ENCODE results near the gene SLC6A1. TPM values are rescaled to one million over a fixed set of nuclear protein-coding genes. Genes with fewer than 3 reads are reported as not detected.
A peak's percentile ranks its signal among the peaks of the same experiment; 100 is the strongest.

Gene SLC6A1
- total RNA-seq, 6 experiments from 2014 or later: 14.5 to 70.1 (median 37.3) TPM

- ATAC-seq: peak in 1 of 4 donors; percentile 8
- Histone ChIP-seq H3K9me3 (no peaks in the 10 kb centered on the region), H3K27me3 (no peaks in the 10 kb centered on the region), H3K4me3 (no peak overlapping the region), H3K27ac (no peak overlapping the region), H3K4me1 (peaks cover 0 to 15% (median 6%) of the 10 kb centered on the region in 4 donors), H3K36me3 (no peaks in the 10 kb centered on the region)
- intact Hi-C loops (cut with DNase I): no loop called here
- no peak for DNase-seq
- 69% methylated on average over 4 of the region's 4 CpGs for WGBS (ENCODE audit: insufficient coverage, low coverage, low lambda C conversion rate, missing lambda C conversion rate)
- TF ChIP-seq CTCF (IDR thresholded peaks at IDR 0.05): no peak
- TF ChIP-seq POLR2A (IDR thresholded peaks at IDR 0.05): no peak
Observed at GRCh38 chr3:11009898-11010297, 17.4 kb downstream of the SLC6A1 start.

- Histone ChIP-seq H3K36me3 (no peaks in the 10 kb centered on the region), H3K9me3 (no peaks in the 10 kb centered on the region), H3K27me3 (no peaks in the 10 kb centered on the region), H3K27ac (no peak overlapping the region), H3K4me3 (no peak overlapping the region), H3K4me1 (peaks cover 0 to 9% (median 3%) of the 10 kb centered on the region in 4 donors)
- no peak for DNase-seq
- TF ChIP-seq CTCF (IDR thresholded peaks at IDR 0.05) (no peak), POLR2A (IDR thresholded peaks at IDR 0.05) (no peak)
- ATAC-seq: no peak
- intact Hi-C loops (cut with DNase I): no loop called here
- 81% methylated on average over 8 of the region's 15 CpGs for WGBS (ENCODE audit: insufficient coverage, low coverage, low lambda C conversion rate, missing lambda C conversion rate)
Observed at GRCh38 chr3:11010426-11011165, 18.0 kb downstream of the SLC6A1 start.

GRCh38 chr3:11014253-11014652, 21.7 kb downstream of the SLC6A1 start:
- Histone ChIP-seq H3K4me3 (no peak overlapping the region), H3K9me3 (no peaks in the 10 kb centered on the region), H3K27me3 (no peaks in the 10 kb centered on the region), H3K4me1 (peaks cover 0 to 7% (median 0%) of the 10 kb centered on the region in 4 donors), H3K27ac (no peak overlapping the region), H3K36me3 (peaks cover 0 to 7% (median 4%) of the 10 kb centered on the region in 4 donors)
- no peak for DNase-seq
- TF ChIP-seq POLR2A (IDR thresholded peaks at IDR 0.05): no peak
- TF ChIP-seq CTCF (IDR thresholded peaks at IDR 0.05): no peak
- intact Hi-C loops (cut with DNase I): no loop called here
- 83% methylated on average over 3 of the region's 4 CpGs for WGBS (ENCODE audit: insufficient coverage, low coverage, low lambda C conversion rate, missing lambda C conversion rate)
- ATAC-seq: no peak

- Histone ChIP-seq H3K4me3 (no peak overlapping the region), H3K27ac (no peak overlapping the region), H3K27me3 (no peaks in the 10 kb centered on the region), H3K9me3 (no peaks in the 10 kb centered on the region), H3K4me1 (peaks cover 0 to 3% (median 0%) of the 10 kb centered on the region in 4 donors), H3K36me3 (peaks cover 0 to 8% (median 4%) of the 10 kb centered on the region in 4 donors)
- no peak for TF ChIP-seq CTCF (IDR thresholded peaks at IDR 0.05)
- no peak for TF ChIP-seq POLR2A (IDR thresholded peaks at IDR 0.05)
- DNase-seq (no peak), ATAC-seq (no peak)
- WGBS (ENCODE audit: insufficient coverage, low coverage, low lambda C conversion rate, missing lambda C conversion rate): 72% methylated on average over 10 of the region's 15 CpGs
- intact Hi-C loops (cut with DNase I): no loop called here
Observed at GRCh38 chr3:11014752-11015151, 22.2 kb downstream of the SLC6A1 start.
